ENCODE measurements around the gene LYPD3.

LYPD3 gene

DNA sequence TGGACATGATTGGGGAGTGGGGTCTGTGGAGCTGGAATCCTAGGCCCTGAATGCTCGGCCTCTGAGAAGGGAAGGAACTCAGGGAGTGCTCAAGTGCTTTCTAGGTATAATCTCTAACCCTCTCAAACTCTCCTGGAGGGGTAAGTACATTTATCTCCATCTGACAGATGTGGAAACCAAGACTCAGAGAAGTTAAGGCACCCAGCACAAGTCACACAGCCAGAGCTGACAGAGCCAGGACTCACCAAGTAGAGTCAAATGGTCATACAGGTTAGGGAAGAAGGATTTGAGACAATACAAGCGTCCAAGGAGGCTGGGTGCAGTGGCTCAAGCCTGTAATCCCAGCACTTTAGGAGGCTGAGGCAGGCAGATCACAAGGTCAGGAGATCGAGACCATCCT, 12.9 kb upstream of the LYPD3 start:
- Mint-ChIP-seq H3K36me3 (ENCODE audit: low read depth) (peaks cover 6% of the 10 kb centered on the region), H3K27ac (no peak overlapping the region), H3K27me3 (ENCODE audit: low read depth) (no peaks in the 10 kb centered on the region), H3K9me3 (no peaks in the 10 kb centered on the region), H3K4me3 (no peak overlapping the region), H3K4me1 (ENCODE audit: low read depth) (peaks cover 8% of the 10 kb centered on the region)
- DNase-seq (ENCODE audit: low spot score) = no peak

DNA sequence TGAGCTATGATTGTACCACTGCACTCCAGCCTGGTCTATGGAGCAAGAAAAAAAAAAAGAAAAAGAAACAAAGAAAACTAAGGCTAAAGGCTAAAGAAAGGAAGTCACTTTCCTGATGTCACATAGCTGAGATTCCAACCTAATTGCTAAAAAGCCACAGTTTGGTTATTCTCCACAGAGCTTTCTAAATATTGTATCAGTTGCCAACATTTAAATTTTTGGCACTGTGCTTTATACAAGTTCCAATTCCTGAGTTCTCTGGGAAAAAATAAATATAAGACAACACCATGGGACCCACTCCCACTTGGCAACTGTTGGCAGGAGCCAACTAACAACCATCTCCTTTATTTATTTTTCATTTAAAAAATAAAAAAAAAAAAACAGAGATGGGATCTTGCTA, 11.2 kb upstream of the LYPD3 start:
- no peak for DNase-seq (ENCODE audit: low spot score)
- peaks cover 6% of the 10 kb centered on the region for H3K36me3 Mint-ChIP-seq (ENCODE audit: low read depth)
- no peak overlapping the region for H3K27ac Mint-ChIP-seq
- no peak overlapping the region for H3K4me3 Mint-ChIP-seq
- no peaks in the 10 kb centered on the region for H3K27me3 Mint-ChIP-seq (ENCODE audit: low read depth)
- no peaks in the 10 kb centered on the region for H3K9me3 Mint-ChIP-seq
- H3K4me1 Mint-ChIP-seq (ENCODE audit: low read depth) = peaks cover 8% of the 10 kb centered on the region

DNA sequence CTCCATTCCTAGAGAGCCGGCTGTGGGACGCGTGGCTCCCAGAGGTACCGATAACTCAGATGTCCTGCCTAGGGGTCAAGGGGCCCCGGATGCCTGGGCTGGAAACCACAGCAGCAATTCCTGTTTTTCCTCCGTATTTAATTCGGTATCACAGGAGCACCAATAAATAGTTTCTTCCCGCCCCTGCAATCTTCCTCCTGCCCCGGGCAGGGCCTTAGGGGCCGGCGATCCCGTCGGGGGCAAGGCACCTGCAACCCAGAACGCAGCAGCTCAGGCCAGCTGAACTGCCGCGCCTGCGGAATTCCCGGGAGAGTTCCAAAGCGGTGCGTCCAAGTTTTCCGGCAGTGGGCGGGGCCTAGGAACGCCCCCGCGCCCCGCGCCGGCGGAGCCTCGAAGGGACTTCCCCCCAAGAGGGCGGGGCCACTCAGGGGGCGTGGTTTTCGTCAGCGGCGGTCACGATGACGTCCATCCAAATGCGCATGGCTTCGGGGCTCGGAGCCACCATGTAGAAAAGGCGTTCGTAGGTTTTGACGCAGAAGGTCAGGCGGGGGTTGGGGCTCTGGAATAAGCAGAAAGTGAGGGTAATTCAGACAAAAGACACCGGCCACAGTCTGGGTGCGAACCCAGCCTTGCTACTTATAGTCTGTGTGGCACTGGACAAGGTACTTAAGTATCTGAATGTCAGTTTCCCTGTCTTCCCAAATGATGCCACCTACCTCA, 9.7 kb upstream of the LYPD3 start:
- Mint-ChIP-seq H3K27ac (peak overlapping the region; percentile 90), H3K4me3 (peak overlapping the region; percentile 77), H3K27me3 (ENCODE audit: low read depth) (no peaks in the 10 kb centered on the region), H3K36me3 (ENCODE audit: low read depth) (peaks cover 6% of the 10 kb centered on the region), H3K9me3 (no peaks in the 10 kb centered on the region), H3K4me1 (ENCODE audit: low read depth) (peaks cover 10% of the 10 kb centered on the region)
- peak; percentile 92 for DNase-seq (ENCODE audit: low spot score)

DNA sequence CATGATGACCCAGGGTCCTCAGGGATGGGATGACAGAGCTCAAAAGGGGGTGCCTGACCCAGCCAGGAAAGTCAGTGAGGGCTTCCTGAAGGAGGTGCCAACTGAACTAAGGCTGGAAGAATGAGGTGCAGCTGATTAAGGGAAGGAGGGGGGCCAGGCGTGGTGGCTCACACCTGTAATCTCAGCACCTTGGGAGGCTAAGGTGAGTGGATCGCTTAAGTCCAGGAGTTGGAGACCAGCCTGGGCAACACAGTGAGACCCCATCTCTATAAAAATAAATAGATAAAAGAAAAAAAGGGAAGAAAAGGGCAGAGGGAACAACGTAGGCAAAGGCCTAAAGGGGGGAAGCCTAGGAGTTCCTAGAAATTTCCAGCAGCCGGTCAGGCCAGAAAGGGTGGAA, 9.1 kb upstream of the LYPD3 start:
- H3K4me1 Mint-ChIP-seq (ENCODE audit: low read depth) = peaks cover 13% of the 10 kb centered on the region
- H3K9me3 Mint-ChIP-seq = no peaks in the 10 kb centered on the region
- H3K4me3 Mint-ChIP-seq = peak overlapping the region; percentile 9
- H3K36me3 Mint-ChIP-seq (ENCODE audit: low read depth) = peaks cover 6% of the 10 kb centered on the region
- no peak overlapping the region for H3K27ac Mint-ChIP-seq
- no peaks in the 10 kb centered on the region for H3K27me3 Mint-ChIP-seq (ENCODE audit: low read depth)
- no peak for DNase-seq (ENCODE audit: low spot score)

DNA sequence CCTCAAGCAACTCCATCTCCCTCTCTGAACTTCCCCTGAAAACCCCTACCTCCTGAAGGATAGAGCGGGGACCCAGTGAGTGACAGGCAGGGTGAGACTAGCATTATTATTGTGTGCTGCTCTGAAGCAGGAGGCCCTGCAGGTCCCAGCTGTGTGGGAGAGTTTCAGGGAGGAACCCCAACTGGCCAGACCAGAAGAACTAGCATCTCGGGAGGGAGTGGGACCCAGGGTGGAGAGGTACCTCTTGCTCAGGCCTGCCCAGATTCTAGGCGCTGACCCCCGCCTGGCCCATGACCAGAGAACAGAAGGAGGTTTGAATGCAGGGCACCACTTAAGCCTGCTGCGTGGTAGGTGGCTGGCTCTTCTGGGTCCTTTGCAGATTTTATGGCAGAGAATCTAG, 5.7 kb upstream of the LYPD3 start:
- Mint-ChIP-seq H3K9me3 (no peaks in the 10 kb centered on the region), H3K36me3 (ENCODE audit: low read depth) (peaks cover 3% of the 10 kb centered on the region), H3K4me3 (no peak overlapping the region), H3K27ac (no peak overlapping the region), H3K4me1 (ENCODE audit: low read depth) (peaks cover 32% of the 10 kb centered on the region), H3K27me3 (ENCODE audit: low read depth) (no peaks in the 10 kb centered on the region)
- DNase-seq (ENCODE audit: low spot score) = no peak

DNA sequence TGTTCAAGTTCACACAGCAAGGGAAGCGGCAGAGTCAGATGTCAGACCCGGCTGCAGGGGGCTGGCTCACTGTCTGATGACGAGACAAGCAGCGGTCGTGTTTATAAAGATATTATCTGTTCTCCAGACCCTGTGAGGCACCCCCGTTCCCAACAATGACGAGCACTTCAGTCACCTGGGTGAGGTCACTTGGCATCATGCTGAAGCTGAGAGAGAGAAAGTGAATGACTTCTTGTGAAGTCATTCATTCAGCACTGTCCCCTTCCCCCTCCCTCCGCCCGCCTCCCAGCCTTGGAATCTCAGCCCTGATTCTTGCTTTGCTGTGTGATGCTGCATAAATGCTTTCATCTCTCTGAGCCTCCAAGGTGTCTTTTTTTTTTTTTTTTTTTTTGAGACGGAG, 4.9 kb upstream of the LYPD3 start:
- Mint-ChIP-seq H3K27ac (no peak overlapping the region), H3K27me3 (ENCODE audit: low read depth) (no peaks in the 10 kb centered on the region), H3K4me3 (peak overlapping the region; percentile 27), H3K36me3 (ENCODE audit: low read depth) (peaks cover under 1% of the 10 kb centered on the region), H3K9me3 (no peaks in the 10 kb centered on the region), H3K4me1 (ENCODE audit: low read depth) (peaks cover 34% of the 10 kb centered on the region)
- DNase-seq (ENCODE audit: low spot score) = peak; percentile 37

DNA sequence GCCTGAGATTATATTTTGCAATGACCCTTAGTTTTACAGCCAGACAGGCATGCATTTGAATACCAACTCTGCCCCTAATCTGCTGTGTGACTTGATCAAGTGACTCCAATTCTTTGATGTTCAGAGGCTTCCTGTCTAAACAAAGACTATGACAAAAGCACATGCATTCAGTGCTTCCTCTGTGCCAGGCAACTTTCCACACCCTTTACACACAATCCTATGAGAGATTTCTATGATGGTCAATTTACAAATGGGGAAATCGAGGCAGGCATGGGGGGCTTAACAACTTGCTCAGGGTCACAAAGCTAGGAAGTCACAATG, 3.7 kb upstream of the LYPD3 start:
- no peaks in the 10 kb centered on the region for H3K9me3 Mint-ChIP-seq
- no peak overlapping the region for H3K4me3 Mint-ChIP-seq
- H3K36me3 Mint-ChIP-seq (ENCODE audit: low read depth) = no peaks in the 10 kb centered on the region
- H3K4me1 Mint-ChIP-seq (ENCODE audit: low read depth) = peaks cover 33% of the 10 kb centered on the region
- H3K27ac Mint-ChIP-seq = peak overlapping the region; percentile 21
- no peaks in the 10 kb centered on the region for H3K27me3 Mint-ChIP-seq (ENCODE audit: low read depth)
- no peak for DNase-seq (ENCODE audit: low spot score)

DNA sequence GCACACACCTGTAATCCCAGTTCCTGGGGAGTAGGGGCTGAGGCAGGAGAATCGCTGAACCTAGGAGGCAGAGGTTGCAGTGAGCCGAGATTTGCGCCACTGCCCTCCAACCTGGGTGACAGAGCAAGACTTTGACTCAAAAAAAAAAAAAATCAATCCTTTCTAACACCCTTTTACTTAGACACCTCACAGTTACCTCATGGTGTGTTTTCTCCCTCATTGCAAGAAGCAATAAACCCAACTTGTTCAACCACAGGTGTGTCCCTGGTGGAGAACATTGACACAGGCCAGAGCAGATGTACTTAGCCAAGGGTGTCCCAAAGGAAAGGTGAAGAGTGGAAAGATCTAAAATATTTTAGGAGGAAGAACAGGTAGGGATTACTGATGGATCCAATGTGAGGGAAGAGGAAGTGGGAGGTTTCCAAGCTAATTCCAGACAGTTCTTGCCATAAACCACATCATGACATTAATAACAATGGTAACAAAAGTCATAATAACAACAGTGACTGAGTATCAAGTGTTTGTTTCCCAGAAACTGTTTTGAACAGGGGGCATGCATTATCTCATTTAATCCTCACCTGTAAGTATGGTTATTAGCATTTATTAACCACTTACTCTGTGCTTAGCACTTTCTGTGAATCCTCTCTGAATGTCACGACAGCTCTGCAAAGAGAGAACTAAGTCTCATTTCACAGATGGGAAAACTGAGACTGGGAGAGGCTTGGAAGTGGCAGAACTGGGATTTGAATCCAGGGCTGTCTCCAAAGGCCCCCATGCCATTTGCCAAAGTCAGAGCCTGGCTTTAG, 3.1 kb upstream of the LYPD3 start:
- no peak overlapping the region for H3K4me3 Mint-ChIP-seq
- peak overlapping the region; percentile 80 for H3K27ac Mint-ChIP-seq
- H3K4me1 Mint-ChIP-seq (ENCODE audit: low read depth) = peaks cover 35% of the 10 kb centered on the region
- no peaks in the 10 kb centered on the region for H3K9me3 Mint-ChIP-seq
- no peaks in the 10 kb centered on the region for H3K36me3 Mint-ChIP-seq (ENCODE audit: low read depth)
- H3K27me3 Mint-ChIP-seq (ENCODE audit: low read depth) = no peaks in the 10 kb centered on the region
- DNase-seq (ENCODE audit: low spot score) = no peak

DNA sequence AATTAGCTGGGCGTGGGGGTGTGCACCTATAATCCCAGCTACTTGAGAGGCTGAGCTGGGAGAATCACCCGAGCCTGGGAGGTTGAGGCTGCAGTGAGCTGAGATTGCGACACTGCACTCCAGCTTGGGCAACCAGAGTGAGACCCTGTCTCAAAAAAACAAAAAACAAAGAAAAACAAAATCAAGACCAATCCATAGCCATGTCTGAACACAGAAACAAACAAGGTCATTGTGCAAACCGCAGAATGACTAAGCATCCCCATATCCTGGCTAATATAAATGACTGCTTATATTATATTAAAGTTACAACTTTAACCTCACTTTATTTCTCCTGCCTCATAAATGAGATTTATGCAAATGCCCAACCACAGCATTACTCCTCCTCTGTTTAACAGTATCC, 2.3 kb upstream of the LYPD3 start:
- Mint-ChIP-seq H3K4me3 (no peak overlapping the region), H3K27ac (no peak overlapping the region), H3K36me3 (ENCODE audit: low read depth) (no peaks in the 10 kb centered on the region), H3K27me3 (ENCODE audit: low read depth) (no peaks in the 10 kb centered on the region), H3K4me1 (ENCODE audit: low read depth) (peaks cover 35% of the 10 kb centered on the region), H3K9me3 (no peaks in the 10 kb centered on the region)
- no peak for DNase-seq (ENCODE audit: low spot score)

DNA sequence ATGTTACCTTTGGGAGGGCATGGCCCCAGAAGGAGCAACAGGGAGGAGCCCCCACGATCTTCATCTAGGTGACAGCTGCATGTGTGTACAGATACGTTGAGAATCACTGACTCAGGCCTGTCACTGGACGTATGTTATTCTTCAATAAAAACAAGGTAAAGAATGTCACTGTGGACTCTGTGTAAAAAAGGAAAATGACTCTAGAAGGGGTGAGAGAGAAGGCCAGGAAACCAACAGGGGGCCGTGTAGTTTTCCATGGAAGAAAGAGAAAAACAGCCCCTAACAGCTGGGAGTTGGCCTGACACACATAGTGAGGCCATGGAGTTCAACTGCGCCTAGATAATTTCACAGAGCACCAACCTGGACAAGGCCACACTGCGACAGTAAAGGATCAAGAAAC, 1.9 kb upstream of the LYPD3 start:
- DNase-seq (ENCODE audit: low spot score) = no peak
- H3K36me3 Mint-ChIP-seq (ENCODE audit: low read depth) = no peaks in the 10 kb centered on the region
- H3K4me3 Mint-ChIP-seq = no peak overlapping the region
- H3K27ac Mint-ChIP-seq = peak overlapping the region; percentile 70
- H3K27me3 Mint-ChIP-seq (ENCODE audit: low read depth) = no peaks in the 10 kb centered on the region
- no peaks in the 10 kb centered on the region for H3K9me3 Mint-ChIP-seq
- H3K4me1 Mint-ChIP-seq (ENCODE audit: low read depth) = peaks cover 37% of the 10 kb centered on the region

DNA sequence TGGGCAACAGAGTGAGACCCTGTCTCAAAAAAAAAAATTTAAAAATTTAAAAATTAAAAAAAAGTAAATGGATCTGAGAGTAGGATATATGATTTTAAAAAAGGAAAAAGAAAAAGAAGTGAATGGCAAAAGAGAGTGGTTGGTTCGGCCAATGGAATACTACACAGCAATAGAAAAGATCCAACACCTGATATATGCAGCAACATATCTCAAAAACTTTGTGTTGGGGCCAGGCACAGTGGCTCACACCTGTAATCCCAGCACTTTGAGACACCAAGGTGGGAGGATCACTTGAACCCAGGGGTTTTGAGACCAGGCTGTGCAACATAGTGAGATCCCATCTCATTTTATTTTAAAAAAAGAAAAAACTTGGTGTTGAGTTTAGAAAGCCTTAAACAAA, 1.4 kb upstream of the LYPD3 start:
- DNase-seq (ENCODE audit: low spot score) = no peak
- no peaks in the 10 kb centered on the region for H3K27me3 Mint-ChIP-seq (ENCODE audit: low read depth)
- H3K27ac Mint-ChIP-seq = no peak overlapping the region
- H3K9me3 Mint-ChIP-seq = no peaks in the 10 kb centered on the region
- H3K4me1 Mint-ChIP-seq (ENCODE audit: low read depth) = peaks cover 40% of the 10 kb centered on the region
- no peaks in the 10 kb centered on the region for H3K36me3 Mint-ChIP-seq (ENCODE audit: low read depth)
- H3K4me3 Mint-ChIP-seq = no peak overlapping the region

DNA sequence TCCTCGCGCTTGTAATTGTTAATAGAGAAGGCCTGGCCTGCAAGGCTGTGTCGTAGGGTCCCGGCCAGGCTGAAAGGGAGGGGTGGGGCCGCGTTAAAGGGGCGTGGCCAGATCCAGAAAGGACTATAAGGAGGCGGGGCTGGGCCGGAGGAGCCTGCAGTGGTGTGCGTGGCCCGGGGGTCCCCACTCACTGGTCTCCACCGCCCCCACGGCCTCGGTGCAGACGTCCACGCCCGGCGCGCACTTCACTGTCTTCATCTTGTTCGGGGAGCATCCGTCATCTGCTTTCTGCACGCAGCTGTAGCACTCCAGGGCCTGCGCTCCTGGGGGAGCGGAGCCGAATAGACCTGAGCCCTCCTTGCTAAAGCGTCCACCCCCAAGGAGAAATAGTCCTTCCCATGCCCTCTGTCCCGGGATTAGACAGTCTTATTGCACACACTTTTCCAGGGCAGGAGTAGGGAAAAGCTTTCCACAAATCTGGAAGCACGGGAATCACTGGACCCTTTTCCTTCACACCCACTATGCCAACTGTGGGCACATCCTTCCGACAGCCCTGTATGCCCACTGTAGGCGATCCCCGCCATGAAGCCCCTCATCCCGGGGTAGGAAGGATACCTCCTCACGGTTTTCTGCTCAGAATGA, 1.2 kb downstream of the LYPD3 start:
- Mint-ChIP-seq H3K4me1 (ENCODE audit: low read depth) (peaks cover 33% of the 10 kb centered on the region), H3K27me3 (ENCODE audit: low read depth) (no peaks in the 10 kb centered on the region), H3K4me3 (peak overlapping the region; percentile 92), H3K9me3 (no peaks in the 10 kb centered on the region), H3K27ac (peak overlapping the region; percentile 96), H3K36me3 (ENCODE audit: low read depth) (no peaks in the 10 kb centered on the region)
- no peak for DNase-seq (ENCODE audit: low spot score)

DNA sequence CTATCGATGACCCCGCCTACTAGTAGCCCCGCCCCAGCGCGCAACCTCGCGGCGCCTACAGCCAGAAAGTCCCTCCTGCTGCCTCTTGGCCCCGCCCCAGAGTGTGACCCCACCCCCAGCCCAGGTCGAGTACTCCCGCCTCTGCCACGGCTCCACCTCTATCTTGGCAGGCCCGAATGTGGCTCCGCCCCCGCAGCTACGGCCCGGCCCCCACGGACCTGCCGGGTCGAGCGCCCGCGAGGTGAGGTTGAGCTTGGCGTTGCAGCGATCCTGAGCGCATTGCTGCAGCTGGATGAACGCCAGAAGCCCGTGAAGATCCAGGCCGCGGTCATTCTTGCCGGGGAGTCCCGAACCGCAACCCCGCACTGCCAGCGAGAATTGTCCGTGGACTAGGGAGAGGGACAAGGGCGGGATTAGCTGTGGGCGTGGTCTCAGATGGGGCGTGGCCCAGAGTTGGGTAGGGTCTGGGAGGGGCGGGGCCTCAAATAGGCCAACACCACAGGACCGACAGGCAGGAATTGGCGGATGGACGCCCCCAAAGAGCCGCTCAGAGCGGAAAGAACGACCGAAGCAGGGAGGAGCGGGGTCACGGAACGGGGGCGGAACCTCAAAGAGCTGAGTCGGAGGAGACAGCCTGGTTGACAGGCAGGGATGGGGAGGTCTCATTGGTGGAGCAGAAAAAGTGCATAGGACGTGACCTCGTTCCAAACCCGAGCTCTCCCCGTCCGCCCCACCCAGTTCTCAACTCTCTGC, 1.9 kb downstream of the LYPD3 start:
- H3K36me3 Mint-ChIP-seq (ENCODE audit: low read depth) = no peaks in the 10 kb centered on the region
- peaks cover 28% of the 10 kb centered on the region for H3K4me1 Mint-ChIP-seq (ENCODE audit: low read depth)
- peak overlapping the region; percentile 96 for H3K27ac Mint-ChIP-seq
- H3K27me3 Mint-ChIP-seq (ENCODE audit: low read depth) = no peaks in the 10 kb centered on the region
- no peaks in the 10 kb centered on the region for H3K9me3 Mint-ChIP-seq
- DNase-seq (ENCODE audit: low spot score) = peak; percentile 94
- H3K4me3 Mint-ChIP-seq = peak overlapping the region; percentile 92
